Measurements from ENCODE around the gene RASGRP1.

Gene RASGRP1

GRCh38 chr15:38534691-38535090 lies 29.9 kb downstream of the RASGRP1 start:
- no peak for DNase-seq

- DNase-seq = no peak
Measured at GRCh38 chr15:38533926-38534325, 30.7 kb downstream of the RASGRP1 start.

- DNase-seq = no peak
Measured at GRCh38 chr15:38533416-38533915, 31.1 kb downstream of the RASGRP1 start.

- no peak for DNase-seq
Measured at GRCh38 chr15:38532728-38533127, 31.9 kb downstream of the RASGRP1 start.

- no peak for DNase-seq
Measured at GRCh38 chr15:38531509-38531908, 33.1 kb downstream of the RASGRP1 start.

GRCh38 chr15:38530113-38530512 lies 34.5 kb downstream of the RASGRP1 start:
- DNase-seq = no peak

- DNase-seq = no peak
Measured at GRCh38 chr15:38528294-38528693, 36.3 kb downstream of the RASGRP1 start.

GRCh38 chr15:38526158-38526557 lies 38.5 kb downstream of the RASGRP1 start:
- DNase-seq = no peak

- no peak for DNase-seq
Measured at GRCh38 chr15:38525489-38525888, 39.1 kb downstream of the RASGRP1 start.

GRCh38 chr15:38524156-38524555 lies 40.5 kb downstream of the RASGRP1 start:
- no peak for DNase-seq

GRCh38 chr15:38522922-38523321 lies 41.7 kb downstream of the RASGRP1 start:
- no peak for DNase-seq

GRCh38 chr15:38521316-38521715 lies 43.3 kb downstream of the RASGRP1 start:
- no peak for DNase-seq

- no peak for DNase-seq
Measured at GRCh38 chr15:38520035-38520434, 44.6 kb downstream of the RASGRP1 start.

- DNase-seq = no peak
Measured at GRCh38 chr15:38518084-38518483, 46.5 kb downstream of the RASGRP1 start.

- no peak for DNase-seq
Measured at GRCh38 chr15:38517312-38517975, 47.2 kb downstream of the RASGRP1 start.

- DNase-seq = no peak
Measured at GRCh38 chr15:38516626-38517025, 48.0 kb downstream of the RASGRP1 start.

- DNase-seq = no peak
Measured at GRCh38 chr15:38514601-38515000, 50.0 kb downstream of the RASGRP1 start.

GRCh38 chr15:38512901-38513300 lies 51.7 kb downstream of the RASGRP1 start:
- no peak for DNase-seq

GRCh38 chr15:38509152-38509551 lies 55.5 kb downstream of the RASGRP1 start:
- DNase-seq = no peak

GRCh38 chr15:38508647-38509046 lies 56.0 kb downstream of the RASGRP1 start:
- no peak for DNase-seq

GRCh38 chr15:38507570-38507969 lies 57.0 kb downstream of the RASGRP1 start:
- no peak for DNase-seq

- no peak for DNase-seq
Measured at GRCh38 chr15:38506997-38507396, 57.6 kb downstream of the RASGRP1 start.

GRCh38 chr15:38504680-38505467 lies 59.7 kb downstream of the RASGRP1 start:
- DNase-seq = no peak

- DNase-seq = no peak
Measured at GRCh38 chr15:38503496-38503895, 61.1 kb downstream of the RASGRP1 start.
